ENCODE measurements around the gene CKAP4. TPM values are rescaled to one million over a fixed set of nuclear protein-coding genes. Genes with fewer than 3 reads are reported as not detected.
"Not testable (repeated sequence)": the region's sequence is repeated elsewhere in the genome, so short reads cannot be mapped to it uniquely, and the experiment has no call there.

The CKAP4 gene
- total RNA-seq, 1 donor from 2014 or later = 99.7 TPM

- H3K4me3 ChIP-seq (ENCODE audit: low read depth, low read length) = no peak overlapping the region
- TF ChIP-seq CTCF (conservative IDR thresholded peaks at IDR 0.05; ENCODE audit: low read depth, low read length) = no peak
- no peak for DNase-seq (ENCODE audit: low read depth)
These were observed 41.4 kb upstream of the CKAP4 start for GRCh38 chr12:106289196-106289681.

GRCh38 chr12:106288494-106289195 is 40.8 kb upstream of the CKAP4 start:
- no peak overlapping the region for H3K4me3 ChIP-seq (ENCODE audit: low read depth, low read length)
- TF ChIP-seq CTCF (conservative IDR thresholded peaks at IDR 0.05; ENCODE audit: low read depth, low read length) = no peak
- DNase-seq (ENCODE audit: low read depth) = no peak

- H3K4me3 ChIP-seq (ENCODE audit: low read depth, low read length) = no peak overlapping the region
- no peak for TF ChIP-seq CTCF (conservative IDR thresholded peaks at IDR 0.05; ENCODE audit: low read depth, low read length)
- no peak for DNase-seq (ENCODE audit: low read depth)
These were observed 40.3 kb upstream of the CKAP4 start for GRCh38 chr12:106288101-106288493.

- no peak overlapping the region for H3K4me3 ChIP-seq (ENCODE audit: low read depth, low read length)
- no peak for TF ChIP-seq CTCF (conservative IDR thresholded peaks at IDR 0.05; ENCODE audit: low read depth, low read length)
- no peak for DNase-seq (ENCODE audit: low read depth)
These were observed 39.5 kb upstream of the CKAP4 start for GRCh38 chr12:106287364-106287763.

- not testable (repeated sequence) for DNase-seq (ENCODE audit: low read depth); H3K4me3 ChIP-seq (ENCODE audit: low read depth, low read length)
These were observed 38.8 kb upstream of the CKAP4 start for GRCh38 chr12:106286576-106287162.

GRCh38 chr12:106285982-106286381 is 38.2 kb upstream of the CKAP4 start:
- DNase-seq (ENCODE audit: low read depth) = no peak

More at GRCh38 chr12:106285982-106286381, 38.2 kb upstream of the CKAP4 start:
- no peak overlapping the region for H3K4me3 ChIP-seq (ENCODE audit: low read depth, low read length)
- TF ChIP-seq CTCF (conservative IDR thresholded peaks at IDR 0.05; ENCODE audit: low read depth, low read length) = no peak
